Measurements from ENCODE around the gene TOMM5.
A peak's percentile ranks its signal among the peaks of the same experiment; 100 is the strongest.

The TOMM5 gene

DNA sequence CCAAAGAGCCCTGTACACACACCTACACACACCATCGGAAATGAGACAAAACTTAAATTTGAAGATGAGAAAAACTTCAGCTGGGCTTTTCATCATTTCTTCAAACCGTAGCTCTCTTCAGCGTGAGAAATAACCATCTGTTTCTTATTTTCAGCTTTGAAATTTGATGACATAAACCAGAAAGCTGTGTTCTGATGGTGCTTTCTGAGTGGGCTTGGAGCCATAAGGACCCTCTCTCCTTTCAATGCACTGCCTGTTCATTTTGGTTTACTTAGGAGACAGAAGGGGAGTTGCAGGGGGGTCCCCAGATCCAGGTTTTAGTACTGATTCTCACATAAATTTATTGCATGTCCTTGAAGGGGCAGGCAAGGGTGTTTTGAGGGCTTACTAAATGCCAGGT is 25.7 kb downstream of the TOMM5 start:
- DNase-seq, result no peak
- H3K9me3 ChIP-seq (ENCODE audit: severe bottlenecking), result peaks cover 18% of the 10 kb centered on the region
- H3K27ac ChIP-seq, result no peak overlapping the region
- TF ChIP-seq, protein P1, sequence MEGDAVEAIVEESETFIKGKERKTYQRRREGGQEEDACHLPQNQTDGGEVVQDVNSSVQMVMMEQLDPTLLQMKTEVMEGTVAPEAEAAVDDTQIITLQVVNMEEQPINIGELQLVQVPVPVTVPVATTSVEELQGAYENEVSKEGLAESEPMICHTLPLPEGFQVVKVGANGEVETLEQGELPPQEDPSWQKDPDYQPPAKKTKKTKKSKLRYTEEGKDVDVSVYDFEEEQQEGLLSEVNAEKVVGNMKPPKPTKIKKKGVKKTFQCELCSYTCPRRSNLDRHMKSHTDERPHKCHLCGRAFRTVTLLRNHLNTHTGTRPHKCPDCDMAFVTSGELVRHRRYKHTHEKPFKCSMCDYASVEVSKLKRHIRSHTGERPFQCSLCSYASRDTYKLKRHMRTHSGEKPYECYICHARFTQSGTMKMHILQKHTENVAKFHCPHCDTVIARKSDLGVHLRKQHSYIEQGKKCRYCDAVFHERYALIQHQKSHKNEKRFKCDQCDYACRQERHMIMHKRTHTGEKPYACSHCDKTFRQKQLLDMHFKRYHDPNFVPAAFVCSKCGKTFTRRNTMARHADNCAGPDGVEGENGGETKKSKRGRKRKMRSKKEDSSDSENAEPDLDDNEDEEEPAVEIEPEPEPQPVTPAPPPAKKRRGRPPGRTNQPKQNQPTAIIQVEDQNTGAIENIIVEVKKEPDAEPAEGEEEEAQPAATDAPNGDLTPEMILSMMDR (IDR thresholded peaks at IDR 0.05; ENCODE audit: low read depth, low read length), result no peak
- peaks cover 73% of the 10 kb centered on the region for H3K36me3 ChIP-seq
- H3K4me3 ChIP-seq (ENCODE audit: low read depth, low read length), result no peak overlapping the region
- H3K27me3 ChIP-seq (ENCODE audit: insufficient read depth, low read depth, severe bottlenecking), result no peaks in the 10 kb centered on the region

DNA sequence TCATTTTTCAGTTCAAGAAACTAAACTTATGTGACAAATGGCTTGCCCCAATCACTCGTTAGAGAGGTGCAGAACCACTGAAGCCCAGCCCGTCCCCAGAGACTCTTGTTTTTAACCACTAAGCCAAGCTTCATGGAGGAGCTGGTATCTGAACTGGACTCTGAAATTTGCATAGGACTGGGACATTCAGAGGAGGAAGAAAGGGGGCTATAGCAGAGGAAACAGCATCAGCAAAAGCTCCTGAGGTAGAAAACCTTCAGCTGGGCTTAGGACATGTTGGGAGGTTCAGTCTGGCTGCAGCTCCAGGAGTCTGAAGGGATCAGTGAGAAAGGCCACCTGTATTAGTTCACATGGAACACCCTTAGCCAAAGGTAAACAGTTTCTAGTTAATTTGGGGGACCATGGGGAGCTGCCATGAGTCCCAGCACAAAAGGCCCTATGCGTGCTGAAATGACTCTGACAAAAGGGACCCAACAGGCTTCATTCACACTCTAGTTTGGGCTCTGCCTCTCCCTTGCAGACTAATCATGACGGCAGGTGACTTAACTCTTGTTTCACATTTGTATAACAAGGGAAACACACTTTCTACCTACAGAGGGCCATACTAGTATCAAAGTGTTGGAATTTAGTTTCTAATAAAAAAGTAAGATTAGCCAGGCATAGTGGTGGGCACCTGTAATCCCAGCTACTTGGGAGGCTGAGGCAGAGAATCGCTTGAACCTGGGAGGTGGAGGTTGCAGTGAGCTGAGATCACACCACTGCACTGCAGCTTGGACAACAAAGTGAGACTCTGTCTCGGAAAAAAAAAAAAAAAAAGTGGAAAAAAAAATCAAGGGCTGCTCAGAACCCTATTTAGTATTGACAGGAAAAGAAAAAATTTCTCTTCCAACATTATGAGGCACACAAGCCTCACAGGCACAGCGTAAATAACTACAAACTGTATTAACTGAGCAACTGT is 26.5 kb downstream of the TOMM5 start:
- H3K27me3 ChIP-seq (ENCODE audit: insufficient read depth, low read depth, severe bottlenecking), result no peaks in the 10 kb centered on the region
- H3K9me3 ChIP-seq (ENCODE audit: severe bottlenecking), result peaks cover 18% of the 10 kb centered on the region
- no peak overlapping the region for H3K27ac ChIP-seq
- peaks cover 75% of the 10 kb centered on the region for H3K36me3 ChIP-seq
- TF ChIP-seq, protein P1 (IDR thresholded peaks at IDR 0.05; ENCODE audit: low read depth, low read length), result no peak
- DNase-seq, result no peak
- no peak overlapping the region for H3K4me3 ChIP-seq (ENCODE audit: low read depth, low read length)

DNA sequence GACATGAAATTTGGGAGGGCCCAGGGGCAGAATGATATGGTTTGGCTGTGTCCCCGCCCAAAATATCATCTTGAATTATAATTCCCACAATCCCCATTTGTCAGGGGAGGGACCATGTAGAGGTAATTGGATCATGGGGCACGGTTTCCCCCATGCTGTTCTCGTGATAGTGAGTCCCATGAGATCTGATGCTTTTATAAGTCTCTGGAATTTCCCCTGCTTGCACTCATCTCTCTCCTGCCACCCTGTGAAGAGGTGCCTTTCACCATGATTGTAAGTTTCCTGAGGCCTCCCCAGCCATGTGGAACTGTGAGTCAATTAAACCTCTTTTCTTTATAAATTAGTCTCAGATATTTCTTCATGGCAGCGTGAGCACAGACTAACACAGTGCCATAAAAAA is 27.5 kb downstream of the TOMM5 start:
- no peak for DNase-seq
- Histone ChIP-seq H3K27ac (no peak overlapping the region), H3K36me3 (peaks cover 74% of the 10 kb centered on the region), H3K27me3 (ENCODE audit: insufficient read depth, low read depth, severe bottlenecking) (no peaks in the 10 kb centered on the region), H3K9me3 (ENCODE audit: severe bottlenecking) (peaks cover 18% of the 10 kb centered on the region), H3K4me3 (ENCODE audit: low read depth, low read length) (no peak overlapping the region)
- TF ChIP-seq, protein P1 (IDR thresholded peaks at IDR 0.05; ENCODE audit: low read depth, low read length), result no peak

DNA sequence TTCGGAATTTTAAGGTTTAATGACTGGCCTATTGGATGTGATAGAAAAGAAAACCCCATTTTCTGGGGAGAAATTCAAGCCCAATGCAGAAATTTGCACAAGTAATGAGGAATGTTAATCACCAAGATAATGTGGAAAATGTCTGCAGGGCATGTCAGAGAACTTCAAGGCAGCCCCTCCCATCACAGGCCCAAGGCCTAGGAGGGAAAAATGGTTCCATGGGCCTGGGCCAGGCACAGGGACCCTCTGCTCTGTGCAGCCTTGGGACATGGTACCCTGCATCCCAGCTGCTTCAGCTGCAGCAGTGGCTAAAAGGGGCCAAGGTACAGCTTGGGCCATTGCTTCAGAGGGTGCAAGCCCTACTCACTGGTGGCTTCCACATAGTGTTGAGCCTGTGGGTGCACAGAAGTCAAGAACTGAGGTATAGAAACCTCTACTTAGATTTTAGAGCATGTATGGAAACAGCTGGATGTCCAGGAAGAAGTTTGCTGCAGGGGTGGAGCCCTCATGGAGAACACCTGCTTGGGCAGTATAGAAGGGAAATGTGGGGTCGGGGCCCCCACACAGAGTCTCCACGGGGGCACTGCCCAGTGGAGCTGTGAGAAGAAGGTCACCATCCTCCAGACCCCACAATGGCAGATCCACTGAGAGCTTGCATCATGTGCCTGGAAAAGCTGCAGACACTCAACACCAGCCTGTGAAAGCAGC is 28.4 kb downstream of the TOMM5 start:
- TF ChIP-seq, protein P1 (IDR thresholded peaks at IDR 0.05; ENCODE audit: low read depth, low read length), result no peak
- Histone ChIP-seq H3K27ac (peak overlapping the region; percentile 62; the same call in 1 of the 2 replicates), H3K9me3 (ENCODE audit: severe bottlenecking) (peaks cover 18% of the 10 kb centered on the region), H3K4me3 (ENCODE audit: low read depth, low read length) (no peak overlapping the region), H3K36me3 (peaks cover 77% of the 10 kb centered on the region), H3K27me3 (ENCODE audit: insufficient read depth, low read depth, severe bottlenecking) (no peaks in the 10 kb centered on the region)
- no peak for DNase-seq

DNA sequence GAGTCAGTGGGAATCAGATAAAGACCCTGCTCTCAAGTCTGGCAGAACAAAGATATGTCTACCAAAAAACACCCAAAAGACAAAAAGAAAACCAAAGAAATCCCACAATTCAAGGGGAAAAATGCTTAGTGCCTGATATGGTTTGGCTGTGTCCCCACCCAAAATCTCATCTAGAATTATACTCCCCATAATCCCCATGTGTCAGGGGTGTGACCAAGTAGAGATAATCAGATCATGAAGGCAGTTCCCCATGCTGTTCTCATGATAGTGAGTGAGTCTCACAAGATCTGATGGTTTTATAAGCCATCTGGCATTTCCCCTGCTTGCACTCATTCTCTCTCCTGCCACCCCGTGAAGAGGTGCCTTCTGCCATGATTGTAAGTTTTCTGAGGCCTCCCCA is 29.6 kb downstream of the TOMM5 start:
- H3K4me3 ChIP-seq (ENCODE audit: low read depth, low read length), result no peak overlapping the region
- peak; percentile 67 for DNase-seq
- H3K9me3 ChIP-seq (ENCODE audit: severe bottlenecking), result peaks cover 18% of the 10 kb centered on the region
- no peaks in the 10 kb centered on the region for H3K27me3 ChIP-seq (ENCODE audit: insufficient read depth, low read depth, severe bottlenecking)
- H3K27ac ChIP-seq, result peak overlapping the region; percentile 62
- TF ChIP-seq, protein P1 (IDR thresholded peaks at IDR 0.05; ENCODE audit: low read depth, low read length), result no peak
- peaks cover 73% of the 10 kb centered on the region for H3K36me3 ChIP-seq
